HEK293 (cell line): ENCODE results near the gene PEPD.

Experiments
- GLIS2 ChIP-seq: fragments of 450-650 bp; formaldehyde crosslinking; IDR thresholded peaks from 2 replicates; pipeline ENCODE4 v1.5.1; 2016; ENCODE audit warnings: missing biosample characterization, missing genetic modification characterization
- HOXC10 ChIP-seq: sonication (generic); formaldehyde crosslinking; IDR thresholded peaks from 2 replicates; pipeline ENCODE4 v1.8.1; 2023; ENCODE audit warnings: mild to moderate bottlenecking, missing genetic modification reagents
- KLF1 ChIP-seq: fragments of 450-650 bp; formaldehyde crosslinking; IDR thresholded peaks from 2 replicates; pipeline ENCODE4 v1.5.1; 2016; ENCODE audit warnings: missing biosample characterization, missing genetic modification characterization
- MEIS1 ChIP-seq: sonication (generic); formaldehyde crosslinking; IDR thresholded peaks from 2 replicates; pipeline ENCODE4 v1.8.1; 2022; ENCODE audit warnings: missing genetic modification reagents, mild to moderate bottlenecking, borderline replicate concordance
- MZF1 ChIP-seq: fragments of 450-650 bp; formaldehyde crosslinking; IDR thresholded peaks from 2 replicates; pipeline ENCODE4 v1.5.1; 2017; ENCODE audit warnings: missing biosample characterization, missing genetic modification characterization, borderline replicate concordance
- SP2 ChIP-seq: fragments of 450-650 bp; formaldehyde crosslinking; IDR thresholded peaks from 2 replicates; pipeline ENCODE4 v1.5.1; 2016; ENCODE audit warnings: missing biosample characterization, missing genetic modification characterization
- SP7 ChIP-seq: fragments of 450-650 bp; formaldehyde crosslinking; IDR thresholded peaks from 2 replicates; pipeline ENCODE4 v1.5.1; 2016; ENCODE audit warnings: missing biosample characterization, missing genetic modification characterization
- ZEB2 ChIP-seq: fragments of 450-650 bp; formaldehyde crosslinking; IDR thresholded peaks from 2 replicates; pipeline ENCODE4 v1.5.1; 2016; ENCODE audit warnings: missing biosample characterization, missing genetic modification characterization
- ZFP69B ChIP-seq: fragments of 450-650 bp; formaldehyde crosslinking; IDR thresholded peaks from 2 replicates; pipeline ENCODE4 v1.5.1; 2016; ENCODE audit warnings: missing biosample characterization, missing genetic modification characterization
- ZNF16 ChIP-seq: fragments of 450-650 bp; formaldehyde crosslinking; IDR thresholded peaks from 2 replicates; pipeline ENCODE4 v1.5.1; 2016; ENCODE audit warnings: low read depth, missing biosample characterization, missing genetic modification characterization
- ZNF24 ChIP-seq: fragments of 450-650 bp; formaldehyde crosslinking; IDR thresholded peaks from 2 replicates; pipeline ENCODE4 v1.5.1; 2016; ENCODE audit warnings: missing biosample characterization, missing genetic modification characterization
- ZNF404 ChIP-seq: fragments of 450-650 bp; formaldehyde crosslinking; IDR thresholded peaks from 2 replicates; pipeline ENCODE4 v1.5.1; 2017; ENCODE audit warnings: missing biosample characterization, missing genetic modification characterization
- ZNF423 ChIP-seq: fragments of 450-650 bp; formaldehyde crosslinking; IDR thresholded peaks from 2 replicates; pipeline ENCODE4 v1.5.1; 2016; ENCODE audit warnings: missing biosample characterization, missing genetic modification characterization
- ZNF473 ChIP-seq: fragments of 450-650 bp; formaldehyde crosslinking; IDR thresholded peaks from 2 replicates; pipeline ENCODE4 v1.5.1; 2017; ENCODE audit warnings: missing biosample characterization, missing genetic modification characterization
- ZNF530 ChIP-seq: fragments of 450-650 bp; formaldehyde crosslinking; IDR thresholded peaks from 2 replicates; pipeline ENCODE4 v1.5.1; 2016; ENCODE audit warnings: low read depth, missing biosample characterization, missing genetic modification characterization
- ZNF549 ChIP-seq: fragments of 450-650 bp; IDR thresholded peaks from 2 replicates; pipeline ENCODE4 v1.5.1; 2018; ENCODE audit warnings: missing biosample characterization, missing genetic modification characterization, mild to moderate bottlenecking, inconsistent platforms, moderate library complexity
- ZNF585B ChIP-seq: fragments of 450-650 bp; formaldehyde crosslinking; IDR thresholded peaks from 2 replicates; pipeline ENCODE4 v1.5.1; 2016; ENCODE audit warnings: missing biosample characterization, missing genetic modification characterization
- ZNF596 ChIP-seq: fragments of 450-650 bp; IDR thresholded peaks from 2 replicates; pipeline ENCODE4 v1.5.0; 2018; ENCODE audit warnings: missing biosample characterization, mild to moderate bottlenecking, missing genetic modification characterization, moderate library complexity
- ZNF610 ChIP-seq: fragments of 450-650 bp; formaldehyde crosslinking; IDR thresholded peaks from 2 replicates; pipeline ENCODE4 v1.5.1; 2016; ENCODE audit warnings: missing biosample characterization, missing genetic modification characterization, borderline replicate concordance
- ZNF670 ChIP-seq: fragments of 450-650 bp; formaldehyde crosslinking; IDR thresholded peaks from 2 replicates; pipeline ENCODE4 v1.5.1; 2016; ENCODE audit warnings: missing biosample characterization, missing genetic modification characterization, low read depth
- ZNF707 ChIP-seq: fragments of 450-650 bp; formaldehyde crosslinking; IDR thresholded peaks from 2 replicates; pipeline ENCODE4 v1.5.1; 2016; ENCODE audit warnings: missing biosample characterization, missing genetic modification characterization
- ZNF76 ChIP-seq: fragments of 450-650 bp; formaldehyde crosslinking; IDR thresholded peaks from 2 replicates; pipeline ENCODE4; 2016; ENCODE audit warnings: low read depth, missing biosample characterization, missing genetic modification characterization, borderline replicate concordance
- ZNF785 ChIP-seq: fragments of 450-650 bp; formaldehyde crosslinking; IDR thresholded peaks from 2 replicates; pipeline ENCODE4 v1.5.1; 2016; ENCODE audit warnings: missing biosample characterization, missing genetic modification characterization
- TF ChIP-seq, protein P1 (sequence below): fragments of 450-650 bp; formaldehyde crosslinking; IDR thresholded peaks from 2 replicates; pipeline ENCODE4; 2016; ENCODE audit warnings: missing biosample characterization, missing genetic modification characterization
- TF ChIP-seq, protein P2 (sequence below): fragments of 450-650 bp; IDR thresholded peaks from 2 replicates; pipeline ENCODE4 v1.5.1; 2018; ENCODE audit warnings: missing biosample characterization, mild to moderate bottlenecking, missing genetic modification characterization
- TF ChIP-seq, protein P3 (sequence below): fragments of 450-650 bp; formaldehyde crosslinking; IDR thresholded peaks from 2 replicates; pipeline ENCODE4 v1.5.1; 2016; ENCODE audit warnings: missing biosample characterization, missing genetic modification characterization
- TF ChIP-seq, protein P4 (sequence below): fragments of 450-650 bp; formaldehyde crosslinking; IDR thresholded peaks from 2 replicates; pipeline ENCODE4 v1.5.1; 2016; ENCODE audit warnings: missing biosample characterization, missing genetic modification characterization
- TF ChIP-seq, protein P5 (sequence below): fragments of 450-650 bp; formaldehyde crosslinking; IDR thresholded peaks from 2 replicates; pipeline ENCODE4 v1.5.1; 2017; ENCODE audit warnings: missing biosample characterization, missing genetic modification characterization
- TF ChIP-seq, protein P6 (sequence below): fragments of 450-650 bp; IDR thresholded peaks from 2 replicates; pipeline ENCODE4 v1.5.1; 2018; ENCODE audit warnings: missing biosample characterization, missing genetic modification characterization
- TF ChIP-seq, protein P7 (sequence below): fragments of 450-650 bp; formaldehyde crosslinking; IDR thresholded peaks from 2 replicates; pipeline ENCODE4 v1.5.0; 2017; ENCODE audit warnings: missing biosample characterization, missing genetic modification characterization, borderline replicate concordance

PEPD gene

DNA sequence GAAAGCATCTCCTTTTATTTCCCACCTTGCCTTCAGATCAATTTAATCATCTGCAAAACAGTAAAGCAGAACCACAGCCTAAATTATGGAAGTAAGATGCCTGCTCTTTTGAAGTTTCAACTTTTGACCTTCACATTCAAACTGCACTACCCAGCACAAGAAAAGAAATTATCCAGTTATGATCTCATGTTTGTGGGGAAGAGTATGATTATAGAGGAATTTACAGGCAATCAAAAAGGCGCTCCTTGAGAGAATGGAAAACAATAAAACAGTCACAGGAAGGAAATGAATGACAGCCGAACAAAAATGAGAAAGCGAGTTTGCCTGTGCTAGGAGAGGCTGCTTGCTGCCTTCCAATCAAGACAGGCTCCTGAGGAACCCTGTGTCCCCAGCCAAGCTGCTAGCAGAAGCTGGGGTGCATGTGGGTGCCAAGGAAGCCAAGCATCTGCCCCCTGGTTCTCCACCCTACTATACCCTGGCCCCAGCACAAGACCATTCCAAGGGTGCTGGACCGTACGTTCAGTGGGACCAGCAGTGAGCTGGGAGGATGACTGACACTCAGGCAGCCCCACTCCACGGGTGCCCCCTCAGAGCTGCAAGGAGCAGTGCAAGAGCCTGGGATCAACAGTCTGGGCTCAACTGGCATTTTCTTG, 47.8 kb downstream of the PEPD start (continued):
- TF ChIP-seq, protein P1, sequence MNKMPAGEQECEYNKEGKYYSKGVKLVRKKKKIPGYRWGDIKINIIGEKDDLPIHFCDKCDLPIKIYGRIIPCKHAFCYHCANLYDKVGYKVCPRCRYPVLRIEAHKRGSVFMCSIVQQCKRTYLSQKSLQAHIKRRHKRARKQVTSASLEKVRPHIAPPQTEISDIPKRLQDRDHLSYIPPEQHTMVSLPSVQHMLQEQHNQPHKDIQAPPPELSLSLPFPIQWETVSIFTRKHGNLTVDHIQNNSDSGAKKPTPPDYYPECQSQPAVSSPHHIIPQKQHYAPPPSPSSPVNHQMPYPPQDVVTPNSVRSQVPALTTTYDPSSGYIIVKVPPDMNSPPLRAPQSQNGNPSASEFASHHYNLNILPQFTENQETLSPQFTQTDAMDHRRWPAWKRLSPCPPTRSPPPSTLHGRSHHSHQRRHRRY (tag by site-specific recombination): no peak
- TF ChIP-seq ZNF585B (no peak), SP2 (tag by site-specific recombination) (no peak; the same call in 1 of the 2 replicates), ZNF670 (tag by site-specific recombination) (no peak), ZNF16 (tag by site-specific recombination) (no peak), ZNF76 (tag by site-specific recombination) (no peak; the same call in 1 of the 2 replicates), ZNF24 (tag by site-specific recombination) (peak; percentile 85), MEIS1 (CRISPR knock-in tag) (no peak), HOXC10 (no peak), GLIS2 (no peak), ZNF610 (tag by site-specific recombination) (no peak), ZEB2 (tag by site-specific recombination) (peak; percentile 65), ZNF404 (tag by site-specific recombination) (no peak), MZF1 (tag by site-specific recombination) (no peak), ZFP69B (tag by site-specific recombination) (peak; percentile 59), ZNF549 (tag by site-specific recombination) (no peak), ZNF596 (no peak), SP7 (tag by site-specific recombination) (peak; percentile 100), ZNF785 (tag by site-specific recombination) (no peak), ZNF423 (tag by site-specific recombination) (no peak), KLF1 (tag by site-specific recombination) (no peak), ZNF473 (tag by site-specific recombination) (no peak), ZNF707 (tag by site-specific recombination) (no peak), ZNF530 (tag by site-specific recombination) (no peak)
- TF ChIP-seq, protein P2, sequence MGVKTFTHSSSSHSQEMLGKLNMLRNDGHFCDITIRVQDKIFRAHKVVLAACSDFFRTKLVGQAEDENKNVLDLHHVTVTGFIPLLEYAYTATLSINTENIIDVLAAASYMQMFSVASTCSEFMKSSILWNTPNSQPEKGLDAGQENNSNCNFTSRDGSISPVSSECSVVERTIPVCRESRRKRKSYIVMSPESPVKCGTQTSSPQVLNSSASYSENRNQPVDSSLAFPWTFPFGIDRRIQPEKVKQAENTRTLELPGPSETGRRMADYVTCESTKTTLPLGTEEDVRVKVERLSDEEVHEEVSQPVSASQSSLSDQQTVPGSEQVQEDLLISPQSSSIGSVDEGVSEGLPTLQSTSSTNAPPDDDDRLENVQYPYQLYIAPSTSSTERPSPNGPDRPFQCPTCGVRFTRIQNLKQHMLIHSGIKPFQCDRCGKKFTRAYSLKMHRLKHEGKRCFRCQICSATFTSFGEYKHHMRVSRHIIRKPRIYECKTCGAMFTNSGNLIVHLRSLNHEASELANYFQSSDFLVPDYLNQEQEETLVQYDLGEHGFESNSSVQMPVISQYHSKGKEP (tag by site-specific recombination): no peak
- TF ChIP-seq, protein P3, sequence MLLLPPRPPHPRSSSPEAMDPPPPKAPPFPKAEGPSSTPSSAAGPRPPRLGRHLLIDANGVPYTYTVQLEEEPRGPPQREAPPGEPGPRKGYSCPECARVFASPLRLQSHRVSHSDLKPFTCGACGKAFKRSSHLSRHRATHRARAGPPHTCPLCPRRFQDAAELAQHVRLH: no peak
- TF ChIP-seq, protein P4, sequence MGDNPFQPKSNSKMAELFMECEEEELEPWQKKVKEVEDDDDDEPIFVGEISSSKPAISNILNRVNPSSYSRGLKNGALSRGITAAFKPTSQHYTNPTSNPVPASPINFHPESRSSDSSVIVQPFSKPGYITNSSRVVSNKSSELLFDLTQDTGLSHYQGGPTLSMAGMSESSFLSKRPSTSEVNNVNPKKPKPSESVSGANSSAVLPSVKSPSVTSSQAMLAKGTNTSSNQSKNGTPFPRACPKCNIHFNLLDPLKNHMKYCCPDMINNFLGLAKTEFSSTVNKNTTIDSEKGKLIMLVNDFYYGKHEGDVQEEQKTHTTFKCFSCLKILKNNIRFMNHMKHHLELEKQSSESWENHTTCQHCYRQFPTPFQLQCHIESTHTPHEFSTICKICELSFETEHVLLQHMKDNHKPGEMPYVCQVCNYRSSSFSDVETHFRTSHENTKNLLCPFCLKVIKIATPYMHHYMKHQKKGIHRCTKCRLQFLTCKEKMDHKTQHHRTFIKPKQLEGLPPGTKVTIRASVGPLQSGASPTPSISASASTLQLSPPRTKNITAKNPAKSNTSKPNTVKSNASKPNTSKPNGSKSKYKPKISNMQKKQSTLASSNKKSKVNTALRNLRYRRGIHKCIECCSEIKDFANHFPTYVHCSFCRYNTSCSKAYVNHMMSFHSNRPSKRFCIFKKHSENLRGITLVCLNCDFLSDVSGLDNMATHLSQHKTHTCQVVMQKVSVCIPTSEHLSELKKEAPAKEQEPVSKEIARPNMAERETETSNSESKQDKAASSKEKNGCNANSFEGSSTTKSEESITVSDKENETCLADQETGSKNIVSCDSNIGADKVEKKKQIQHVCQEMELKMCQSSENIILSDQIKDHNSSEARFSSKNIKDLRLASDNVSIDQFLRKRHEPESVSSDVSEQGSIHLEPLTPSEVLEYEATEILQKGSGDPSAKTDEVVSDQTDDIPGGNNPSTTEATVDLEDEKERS (tag by site-specific recombination): no peak
- TF ChIP-seq, protein P5, sequence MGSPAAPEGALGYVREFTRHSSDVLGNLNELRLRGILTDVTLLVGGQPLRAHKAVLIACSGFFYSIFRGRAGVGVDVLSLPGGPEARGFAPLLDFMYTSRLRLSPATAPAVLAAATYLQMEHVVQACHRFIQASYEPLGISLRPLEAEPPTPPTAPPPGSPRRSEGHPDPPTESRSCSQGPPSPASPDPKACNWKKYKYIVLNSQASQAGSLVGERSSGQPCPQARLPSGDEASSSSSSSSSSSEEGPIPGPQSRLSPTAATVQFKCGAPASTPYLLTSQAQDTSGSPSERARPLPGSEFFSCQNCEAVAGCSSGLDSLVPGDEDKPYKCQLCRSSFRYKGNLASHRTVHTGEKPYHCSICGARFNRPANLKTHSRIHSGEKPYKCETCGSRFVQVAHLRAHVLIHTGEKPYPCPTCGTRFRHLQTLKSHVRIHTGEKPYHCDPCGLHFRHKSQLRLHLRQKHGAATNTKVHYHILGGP (tag by site-specific recombination): no peak
- TF ChIP-seq, protein P6, sequence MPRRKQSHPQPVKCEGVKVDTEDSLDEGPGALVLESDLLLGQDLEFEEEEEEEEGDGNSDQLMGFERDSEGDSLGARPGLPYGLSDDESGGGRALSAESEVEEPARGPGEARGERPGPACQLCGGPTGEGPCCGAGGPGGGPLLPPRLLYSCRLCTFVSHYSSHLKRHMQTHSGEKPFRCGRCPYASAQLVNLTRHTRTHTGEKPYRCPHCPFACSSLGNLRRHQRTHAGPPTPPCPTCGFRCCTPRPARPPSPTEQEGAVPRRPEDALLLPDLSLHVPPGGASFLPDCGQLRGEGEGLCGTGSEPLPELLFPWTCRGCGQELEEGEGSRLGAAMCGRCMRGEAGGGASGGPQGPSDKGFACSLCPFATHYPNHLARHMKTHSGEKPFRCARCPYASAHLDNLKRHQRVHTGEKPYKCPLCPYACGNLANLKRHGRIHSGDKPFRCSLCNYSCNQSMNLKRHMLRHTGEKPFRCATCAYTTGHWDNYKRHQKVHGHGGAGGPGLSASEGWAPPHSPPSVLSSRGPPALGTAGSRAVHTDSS (tag by site-specific recombination): no peak
- TF ChIP-seq, protein P7, sequence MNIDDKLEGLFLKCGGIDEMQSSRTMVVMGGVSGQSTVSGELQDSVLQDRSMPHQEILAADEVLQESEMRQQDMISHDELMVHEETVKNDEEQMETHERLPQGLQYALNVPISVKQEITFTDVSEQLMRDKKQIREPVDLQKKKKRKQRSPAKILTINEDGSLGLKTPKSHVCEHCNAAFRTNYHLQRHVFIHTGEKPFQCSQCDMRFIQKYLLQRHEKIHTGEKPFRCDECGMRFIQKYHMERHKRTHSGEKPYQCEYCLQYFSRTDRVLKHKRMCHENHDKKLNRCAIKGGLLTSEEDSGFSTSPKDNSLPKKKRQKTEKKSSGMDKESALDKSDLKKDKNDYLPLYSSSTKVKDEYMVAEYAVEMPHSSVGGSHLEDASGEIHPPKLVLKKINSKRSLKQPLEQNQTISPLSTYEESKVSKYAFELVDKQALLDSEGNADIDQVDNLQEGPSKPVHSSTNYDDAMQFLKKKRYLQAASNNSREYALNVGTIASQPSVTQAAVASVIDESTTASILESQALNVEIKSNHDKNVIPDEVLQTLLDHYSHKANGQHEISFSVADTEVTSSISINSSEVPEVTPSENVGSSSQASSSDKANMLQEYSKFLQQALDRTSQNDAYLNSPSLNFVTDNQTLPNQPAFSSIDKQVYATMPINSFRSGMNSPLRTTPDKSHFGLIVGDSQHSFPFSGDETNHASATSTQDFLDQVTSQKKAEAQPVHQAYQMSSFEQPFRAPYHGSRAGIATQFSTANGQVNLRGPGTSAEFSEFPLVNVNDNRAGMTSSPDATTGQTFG (tag by site-specific recombination): no peak
